Sigmoid colon (tissue), 7 donors: Measurements from ENCODE around the gene SYF2. TPM values are rescaled to one million over a fixed set of nuclear protein-coding genes. Genes with fewer than 3 reads are reported as not detected.
"Not testable (repeated sequence)": the region's sequence is repeated elsewhere in the genome, so short reads cannot be mapped to it uniquely, and the experiment has no call there.

Experiments used
- DNase-seq: peaks from one replicate; pipeline ENCODE4 v3.0.0-alpha.2; 2019
- H3K27ac ChIP-seq, 4 donors: fragments of 200-600 bp; sonication (generic); one replicate each; pipeline ENCODE4 v1.5.1; 2016 to 2019; ENCODE audit warnings: mild to moderate bottlenecking in 1 of 4
- H3K27me3 ChIP-seq, 3 donors: fragments of 200-600 bp; sonication (generic); one replicate each; pipeline ENCODE4 v1.5.1; 2019; ENCODE audit warnings: mild to moderate bottlenecking in 1 of 3
- H3K36me3 ChIP-seq, 4 donors: fragments of 200-600 bp; sonication (generic); one replicate each; pipeline ENCODE4 v1.5.1; 2016 to 2019
- H3K4me1 ChIP-seq, 4 donors: fragments of 200-600 bp; sonication (generic); one replicate each; pipeline ENCODE4 v1.5.1; 2017 to 2019
- H3K4me3 ChIP-seq, 4 donors: fragments of 200-600 bp; sonication (generic); one replicate each; pipeline ENCODE4 v1.5.1; 2017 to 2019; ENCODE audit warnings: mild to moderate bottlenecking in 2 of 4, moderate library complexity in 1 of 4
- H3K9me3 ChIP-seq, 4 donors: fragments of 200-600 bp in 3 of 4; sonication (generic) in 3 of 4; one replicate each; pipeline versions ENCODE4 v1.5.1 to v1.6.1; 2013 to 2019
- POLR2A ChIP-seq, 2 donors: fragments of 450-650 bp; IDR thresholded peaks; one replicate each; pipeline ENCODE4 v1.6.1; 2016; ENCODE audit warnings: antibody characterized with exemption in 2 of 2, mild to moderate bottlenecking in 2 of 2, moderate library complexity in 2 of 2
- POLR2AphosphoS5 ChIP-seq, 4 donors: sonication (generic); formaldehyde crosslinking; IDR thresholded peaks; one replicate each; pipeline ENCODE4 v1.6.1; 2017; ENCODE audit warnings: antibody characterized with exemption in 4 of 4
- WGBS, 2 donors: extraction: QIAGEN DNeasy Blood & Tissue Kit; methylation state at CpG; one replicate each; pipeline ENCODE4 v1.1.7; 2013; 5-methylcytosine and 5-hydroxymethylcytosine counted together
- intact Hi-C: fragments of 100-400 bp; cut with DNase I; formaldehyde crosslinking; loops from one replicate; pipeline ENCODE4 v1.15.1; 2023
- polyA plus RNA-seq, 3 donors: library from polyadenylated mRNA; stranded (reverse); fragments of 200-250 nt; gene quantifications; one replicate each; pipeline ENCODE4 v1.2.3, GENCODE V29; 2013
- total RNA-seq, 4 donors: library from RNA; depleted of rRNA; stranded (reverse); fragments of >200 nt; gene quantifications; one replicate each; pipeline ENCODE4 v1.1.0, GENCODE V29; 2016
- TF ChIP-seq, protein P1 (sequence below), 4 experiments: fragments of 450-650 bp in 3 of 4; fragments of 200-600 bp in 1 of 4; IDR thresholded peaks; one replicate each; pipeline ENCODE4 v1.5.1; 2016 to 2019; ENCODE audit warnings: antibody characterized with exemption in 4 of 4, mild to moderate bottlenecking in 3 of 4, moderate library complexity in 2 of 4
- donor health status: healthy with polysubstance abuse.
- donor health status: Bipolar disorder and iron deficiency.
- donor health status: healthy.

The SYF2 gene
- 100 to 1,000 TPM in 1 of 4 donors, 10 to 100 TPM in 3; 58.2 to 100 (median 83.8) TPM for total RNA-seq
- polyA plus RNA-seq: 100 to 1,000 TPM in 2 of 3 donors, 10 to 100 TPM in 1; 67.0 to 138 (median 108) TPM

DNA sequence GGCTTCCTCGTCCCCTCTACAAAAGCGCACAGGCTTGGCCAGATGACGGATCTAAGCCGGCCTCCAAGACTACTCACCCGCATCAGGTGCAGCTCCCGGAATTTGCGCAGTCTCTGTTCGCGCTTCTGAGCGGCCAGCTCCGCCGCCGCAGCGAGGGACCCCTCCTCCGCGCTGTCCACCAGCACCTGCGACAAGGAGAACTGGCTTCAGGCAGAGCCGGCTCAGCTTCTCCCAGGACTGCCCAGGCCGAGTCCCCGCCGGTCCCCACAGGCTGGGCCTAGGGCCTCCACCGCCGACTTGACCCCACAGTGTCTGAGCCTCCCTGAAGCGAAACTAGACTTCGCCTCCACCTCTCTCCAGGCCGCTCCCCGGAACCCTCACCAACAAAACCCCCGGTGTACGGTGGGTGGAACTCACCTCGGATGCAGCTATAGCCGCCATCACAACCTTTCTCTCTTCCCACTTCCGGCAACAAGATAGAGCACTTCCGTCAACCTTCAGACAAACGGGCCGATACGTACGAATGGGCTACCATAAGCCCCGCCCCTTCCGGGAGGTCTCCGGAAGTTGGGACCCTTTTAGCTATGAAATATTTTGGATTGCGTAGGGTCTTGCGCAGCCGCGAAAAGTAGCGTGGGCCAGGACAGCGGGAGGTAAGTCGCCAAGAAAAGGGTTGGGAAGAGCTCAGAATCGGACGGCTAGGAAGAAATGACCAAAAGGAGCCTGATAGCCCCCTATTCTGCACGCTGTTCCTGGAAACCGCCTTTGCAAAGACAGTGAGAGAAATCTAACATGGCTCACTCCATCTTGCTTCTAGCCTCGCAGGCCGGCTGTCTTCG is at the start of gene SYF2:
TSS of gene SYF2 (minus strand) at position 476 of the 839 bp plus-strand sequence. CDS start at position 441, 35 bp downstream.
- Histone ChIP-seq H3K4me3 (peak within 1 kb of the TSS; percentile 81 to 97 (median 86)), H3K36me3 (peaks cover 3 to 34% (median 21%) of the 10 kb centered on the region in 4 donors), H3K9me3 (no peaks in the 10 kb centered on the region), H3K27me3 (no peaks in the 10 kb centered on the region), H3K27ac (peak within 1 kb of the TSS; percentile 91 to 93 (median 92)), H3K4me1 (peaks cover 0 to 39% (median 24%) of the 10 kb centered on the region in 4 donors)
- whole genome bisulfite sequencing, 2 donors: 0 to 1% methylated on average over 54 of the region's 54 CpGs
- peak; percentile 97 for DNase-seq
- intact Hi-C loops: loop anchor here (10.0 kb wide), 1 partner anchor 587 kb away; the partner anchor contains the start of gene SRRM1
- TF ChIP-seq, protein P1, sequence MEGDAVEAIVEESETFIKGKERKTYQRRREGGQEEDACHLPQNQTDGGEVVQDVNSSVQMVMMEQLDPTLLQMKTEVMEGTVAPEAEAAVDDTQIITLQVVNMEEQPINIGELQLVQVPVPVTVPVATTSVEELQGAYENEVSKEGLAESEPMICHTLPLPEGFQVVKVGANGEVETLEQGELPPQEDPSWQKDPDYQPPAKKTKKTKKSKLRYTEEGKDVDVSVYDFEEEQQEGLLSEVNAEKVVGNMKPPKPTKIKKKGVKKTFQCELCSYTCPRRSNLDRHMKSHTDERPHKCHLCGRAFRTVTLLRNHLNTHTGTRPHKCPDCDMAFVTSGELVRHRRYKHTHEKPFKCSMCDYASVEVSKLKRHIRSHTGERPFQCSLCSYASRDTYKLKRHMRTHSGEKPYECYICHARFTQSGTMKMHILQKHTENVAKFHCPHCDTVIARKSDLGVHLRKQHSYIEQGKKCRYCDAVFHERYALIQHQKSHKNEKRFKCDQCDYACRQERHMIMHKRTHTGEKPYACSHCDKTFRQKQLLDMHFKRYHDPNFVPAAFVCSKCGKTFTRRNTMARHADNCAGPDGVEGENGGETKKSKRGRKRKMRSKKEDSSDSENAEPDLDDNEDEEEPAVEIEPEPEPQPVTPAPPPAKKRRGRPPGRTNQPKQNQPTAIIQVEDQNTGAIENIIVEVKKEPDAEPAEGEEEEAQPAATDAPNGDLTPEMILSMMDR (IDR thresholded peaks at IDR 0.05): no peak
- TF ChIP-seq POLR2AphosphoS5 (IDR thresholded peaks at IDR 0.05) (peak; percentile 72 to 92 (median 86)), POLR2A (IDR thresholded peaks at IDR 0.05) (peak; percentile 63 to 88)

DNA sequence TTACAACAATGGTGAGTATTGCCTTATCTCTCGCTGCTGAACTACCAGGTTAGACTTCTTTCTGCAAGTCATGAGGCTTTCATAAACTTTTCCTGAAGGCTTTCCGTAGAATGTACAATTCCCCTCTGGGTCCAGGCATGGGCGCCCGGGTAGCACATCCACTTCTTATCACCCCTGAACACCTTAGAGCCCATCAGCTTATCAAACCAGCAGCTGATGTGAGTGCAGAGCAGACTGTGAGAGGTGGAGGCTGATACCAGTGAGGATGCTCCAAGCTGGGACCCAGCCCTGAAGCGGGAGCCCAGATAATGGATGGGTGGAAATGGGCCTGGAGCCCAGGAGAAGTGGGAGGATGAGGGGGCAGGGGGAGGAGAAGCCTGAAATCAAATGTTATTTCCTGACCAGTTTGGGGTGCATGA is 47.4 kb upstream of the SYF2 start:
- H3K36me3 ChIP-seq, H3K4me3 ChIP-seq, H3K9me3 ChIP-seq, DNase-seq, intact Hi-C loops, H3K27me3 ChIP-seq, H3K27ac ChIP-seq, H3K4me1 ChIP-seq: not testable (repeated sequence)
- 86 to 90% methylated on average over 4 of the region's 5 CpGs for WGBS, 2 donors

DNA sequence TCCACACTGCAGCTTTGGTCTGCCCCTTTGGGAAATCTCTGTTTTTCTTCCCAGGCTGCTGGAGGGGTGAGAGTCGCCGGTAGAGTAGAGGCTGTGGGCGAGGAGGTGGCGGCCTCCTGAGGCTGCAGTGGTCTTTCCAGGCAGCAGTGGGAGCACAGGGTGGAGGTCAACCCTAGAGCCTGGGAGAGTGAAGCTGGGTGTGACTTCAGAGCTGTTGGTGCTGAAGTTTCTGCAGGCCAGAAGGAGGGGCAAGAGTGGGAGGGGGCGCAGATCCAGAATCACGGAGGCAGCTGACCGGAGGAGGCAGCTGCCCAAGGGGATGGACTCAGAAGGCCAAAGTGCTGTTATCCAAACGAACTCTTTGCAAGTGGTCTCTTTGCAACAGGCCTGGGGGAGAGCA is 46.5 kb upstream of the SYF2 start:
- WGBS, 2 donors: 78 to 86% methylated on average over 5 of the region's 8 CpGs
- H3K4me3 ChIP-seq, H3K36me3 ChIP-seq, H3K4me1 ChIP-seq, H3K9me3 ChIP-seq, H3K27me3 ChIP-seq, H3K27ac ChIP-seq, intact Hi-C loops, DNase-seq: not testable (repeated sequence)

DNA sequence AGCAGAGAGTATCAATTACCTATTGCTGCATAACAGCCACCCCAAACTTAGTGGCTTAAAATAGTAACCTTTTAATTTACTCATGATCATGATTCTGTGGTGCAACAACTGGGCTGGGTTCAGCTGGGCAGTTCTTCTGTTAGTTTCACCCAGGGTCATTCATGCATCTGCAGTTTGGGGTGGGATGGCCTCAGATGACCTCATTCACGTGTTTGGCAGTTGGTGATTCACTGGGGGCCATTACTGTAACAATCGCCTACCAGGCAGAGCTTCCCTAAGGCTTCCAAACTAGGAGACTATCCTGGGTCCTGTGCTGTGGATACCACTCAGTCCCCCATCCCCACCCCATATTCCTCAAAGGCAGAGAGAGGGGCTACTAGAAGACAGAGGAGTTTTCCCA is 46.1 kb upstream of the SYF2 start:
- H3K27me3 ChIP-seq, H3K4me1 ChIP-seq, DNase-seq, intact Hi-C loops, H3K36me3 ChIP-seq, H3K4me3 ChIP-seq, H3K9me3 ChIP-seq, H3K27ac ChIP-seq: not testable (repeated sequence)
- 54 to 61% methylated on average over 2 of the region's 2 CpGs for WGBS, 2 donors

DNA sequence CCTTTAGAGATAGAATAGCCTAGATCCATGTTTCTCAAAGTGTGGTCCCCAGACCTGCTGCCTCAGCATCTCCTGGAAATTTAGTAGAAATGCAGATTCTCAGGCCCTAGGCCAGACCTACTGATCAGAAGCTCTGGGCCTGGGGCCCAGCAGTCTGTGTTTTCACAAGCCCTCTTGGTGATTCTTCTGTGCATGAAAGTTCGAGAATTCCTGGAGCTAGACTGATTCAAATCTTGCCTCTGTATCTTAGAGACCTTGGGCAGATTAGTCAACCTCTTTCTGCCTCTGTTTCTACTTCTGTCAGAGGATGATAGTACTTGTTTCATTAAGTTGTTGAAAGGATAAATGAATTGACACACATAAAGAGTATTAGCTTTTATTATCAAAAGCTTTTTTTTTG is 45.0 kb upstream of the SYF2 start:
- H3K27ac ChIP-seq, H3K36me3 ChIP-seq, DNase-seq, H3K27me3 ChIP-seq, intact Hi-C loops, H3K4me3 ChIP-seq, H3K9me3 ChIP-seq, H3K4me1 ChIP-seq: not testable (repeated sequence)
- WGBS, 2 donors: 81 to 85% methylated on average over 1 of the region's 1 CpG

DNA sequence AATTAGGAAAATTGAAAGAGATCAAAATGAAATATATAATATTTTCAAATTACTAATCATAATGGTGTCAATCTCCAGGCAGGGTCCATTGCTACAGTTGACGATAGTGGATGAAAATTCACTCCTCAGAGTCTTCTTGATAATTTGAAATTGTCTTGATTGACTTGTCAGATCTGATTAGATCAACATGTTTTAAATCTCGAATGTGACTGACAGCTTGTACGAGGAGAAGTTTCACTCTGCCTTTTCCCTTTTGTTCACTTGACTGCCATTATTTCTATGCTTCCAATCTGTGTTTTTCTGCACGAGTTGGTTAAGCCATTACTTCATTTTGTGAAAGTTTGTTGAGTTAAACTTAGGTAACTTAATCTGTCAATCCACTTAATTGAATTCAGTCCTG is 43.3 kb upstream of the SYF2 start:
- H3K4me1 ChIP-seq, H3K27ac ChIP-seq, H3K27me3 ChIP-seq, H3K4me3 ChIP-seq, DNase-seq, H3K9me3 ChIP-seq, H3K36me3 ChIP-seq, intact Hi-C loops: not testable (repeated sequence)
- 84% methylated on average over 4 of the region's 4 CpGs for WGBS, 2 donors

DNA sequence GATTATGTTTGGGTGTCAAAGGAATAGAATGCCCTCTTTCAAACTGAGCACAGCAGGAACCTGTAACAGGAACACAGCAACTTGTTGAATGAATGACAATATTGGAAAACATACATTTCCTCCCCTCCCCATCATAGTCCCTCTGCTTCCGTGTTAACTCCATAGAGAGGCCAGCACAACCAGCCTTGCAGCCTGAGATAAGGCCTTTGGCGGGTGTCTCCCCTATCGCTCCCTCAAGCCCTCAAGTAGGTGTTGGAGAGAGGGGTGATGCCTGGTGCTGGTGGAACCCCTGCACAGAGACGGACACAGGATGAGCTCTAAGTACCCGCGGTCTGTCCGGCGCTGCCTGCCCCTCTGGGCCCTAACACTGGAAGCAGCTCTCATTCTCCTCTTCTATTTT is 39.9 kb upstream of the SYF2 start, which contains the start of gene RHD:
TSS of gene RHD (plus strand) at position 272 of the 400 bp plus-strand sequence. CDS start at position 311, 39 bp downstream.
- H3K27ac ChIP-seq, intact Hi-C loops, H3K9me3 ChIP-seq, DNase-seq, H3K36me3 ChIP-seq, H3K4me3 ChIP-seq, H3K27me3 ChIP-seq, H3K4me1 ChIP-seq: not testable (repeated sequence)
- WGBS, 2 donors: 89 to 93% methylated on average over 8 of the region's 8 CpGs

DNA sequence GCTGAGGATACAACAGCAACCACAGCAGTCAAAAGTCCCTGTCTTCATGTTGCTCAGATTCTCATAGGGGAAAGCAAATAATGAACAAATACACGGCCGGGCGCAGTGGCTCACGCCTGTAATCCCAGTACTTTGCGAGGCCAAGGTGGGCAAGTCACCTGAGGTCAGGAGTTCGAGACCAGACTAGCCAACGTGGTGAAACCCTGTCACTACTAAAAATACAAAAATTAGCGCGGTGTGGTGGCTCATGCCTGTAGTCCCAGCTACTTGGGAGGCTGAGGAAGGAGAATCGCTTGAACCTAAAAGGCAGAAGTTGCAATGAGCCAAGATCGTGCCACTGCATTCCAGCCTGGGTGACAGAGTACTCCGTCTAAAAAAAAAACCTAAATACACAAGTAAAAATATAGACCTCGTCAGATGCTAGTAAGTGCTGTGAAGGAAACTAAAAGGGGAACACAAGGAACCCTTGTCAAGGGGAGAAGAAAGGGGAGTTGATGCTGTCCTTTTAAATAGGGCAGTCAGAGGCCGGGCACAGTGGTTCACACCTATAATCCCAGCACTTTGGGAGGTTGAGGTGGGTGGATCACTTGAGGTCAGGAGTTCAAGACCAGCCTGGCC is 36.0 kb upstream of the SYF2 start:
- H3K27me3 ChIP-seq, H3K9me3 ChIP-seq, H3K36me3 ChIP-seq, intact Hi-C loops, DNase-seq: not testable (repeated sequence)
- Histone ChIP-seq H3K4me1 (peaks cover 0 to 13% (median 6%) of the 10 kb centered on the region in 4 donors), H3K27ac (peak overlapping the region; percentile 74 to 87 (median 82)), H3K4me3 (peak overlapping the region; percentile 8 to 65 (median 54))
- 31 to 36% methylated on average over 14 of the region's 14 CpGs for WGBS, 2 donors
